Activated CD4-positive, CD25-positive, alpha-beta regulatory T cell treated with anti-CD3 and anti-CD28 coated beads, Interleukin-2, amount 50 U/mL, for 24 hours (primary cell): ENCODE data around the gene SLC30A10.
"Not testable (repeated sequence)": the region's sequence is repeated elsewhere in the genome, so short reads cannot be mapped to it uniquely, and the experiment has no call there.

Experiments
- ATAC-seq, 2 donors: fragments of 150-1000 bp; cut with Tn5 transposase; one replicate each; pipeline ENCODE4 v1.10.0; 2021; ENCODE audit warnings: mild to moderate bottlenecking in 1 of 2, moderate library complexity in 1 of 2

SLC30A10 gene

GRCh38 chr1:219927298-219927955, 930 bp downstream of the SLC30A10 start:
- ATAC-seq = no peak

GRCh38 chr1:219926363-219926998, 1.9 kb downstream of the SLC30A10 start:
- no peak for ATAC-seq

- no peak for ATAC-seq
These were observed 4.0 kb downstream of the SLC30A10 start for GRCh38 chr1:219924342-219924741.

- no peak for ATAC-seq
These were observed 10.4 kb downstream of the SLC30A10 start for GRCh38 chr1:219917851-219918466.

- ATAC-seq = no peak
These were observed 11.1 kb downstream of the SLC30A10 start for GRCh38 chr1:219917281-219917680.

- no peak for ATAC-seq
These were observed 12.1 kb downstream of the SLC30A10 start for GRCh38 chr1:219916257-219916656.

- ATAC-seq = no peak
These were observed 15.2 kb downstream of the SLC30A10 start for GRCh38 chr1:219913005-219913770.

- no peak for ATAC-seq
These were observed 17.6 kb downstream of the SLC30A10 start for GRCh38 chr1:219910716-219911115.

GRCh38 chr1:219909476-219909875, 18.9 kb downstream of the SLC30A10 start:
- ATAC-seq = no peak

- ATAC-seq = no peak
These were observed 20.2 kb downstream of the SLC30A10 start for GRCh38 chr1:219908170-219908569.

- ATAC-seq = no peak
These were observed 20.6 kb downstream of the SLC30A10 start for GRCh38 chr1:219907772-219908070.

GRCh38 chr1:219906924-219907771, 21.2 kb downstream of the SLC30A10 start:
- ATAC-seq = no peak

GRCh38 chr1:219906565-219906923, 21.8 kb downstream of the SLC30A10 start:
- ATAC-seq = not testable (repeated sequence)

- no peak for ATAC-seq
These were observed 22.8 kb downstream of the SLC30A10 start for GRCh38 chr1:219905524-219905923.

GRCh38 chr1:219904934-219905333, 23.4 kb downstream of the SLC30A10 start:
- ATAC-seq = no peak

- ATAC-seq = no peak
These were observed 24.9 kb downstream of the SLC30A10 start for GRCh38 chr1:219903353-219903871.

- ATAC-seq = no peak
These were observed 25.4 kb downstream of the SLC30A10 start for GRCh38 chr1:219902951-219903350.

GRCh38 chr1:219900882-219901281, 27.5 kb downstream of the SLC30A10 start:
- no peak for ATAC-seq

- ATAC-seq = no peak
These were observed 28.2 kb downstream of the SLC30A10 start for GRCh38 chr1:219900201-219900600.

GRCh38 chr1:219898375-219898774, 30.0 kb downstream of the SLC30A10 start:
- no peak for ATAC-seq

- no peak for ATAC-seq
These were observed 30.4 kb downstream of the SLC30A10 start for GRCh38 chr1:219897914-219898313.

GRCh38 chr1:219892271-219892670, 36.1 kb downstream of the SLC30A10 start:
- ATAC-seq = not testable (repeated sequence)
